Panc1 (cell line): ENCODE results near the gene CPT1B. TPM values are rescaled to one million over a fixed set of nuclear protein-coding genes. Genes with fewer than 3 reads are reported as not detected.

Experiments
- ATAC-seq: fragments of 200-7000 bp; cut with Tn5 transposase; 2 replicates; pipeline ENCODE4 v1.9.1; 2020; ENCODE audit warnings: mild to moderate bottlenecking, moderate library complexity
- BruUV-seq: library from RNA; stranded (reverse); fragments of 400-500 nt; replicated peaks from 2 replicates; lab custom pipeline; 2021; lab: Mats Ljungman, UMichigan
- CTCF ChIA-PET: fragments of 300-600 bp; sonication (Branson Sonifier 250); formaldehyde crosslinking; loops from one replicate; lab custom pipeline; 2022; ENCODE audit warnings: antibody characterized with exemption; lab: Charles Lee
- POLR2A ChIA-PET: fragments of 300-600 bp; sonication (Branson Sonifier 250); formaldehyde crosslinking; loops from one replicate; lab custom pipeline; 2022; ENCODE audit warnings: antibody characterized with exemption; lab: Charles Lee
- DNase-seq: peaks from one replicate; pipeline ENCODE4 v3.0.0-alpha.2; 2010; ENCODE audit warnings: low read depth, low spot score
- H3K27ac ChIP-seq: 2 replicates; pipeline ENCODE4 v1.5.1; 2011; ENCODE audit warnings: mild to moderate bottlenecking, low read length, inconsistent platforms
- H3K27me3 ChIP-seq: fragments of 200-500 bp; sonication (Bioruptor generic); 2 replicates; pipeline ENCODE4 v1.6.0; 2014; ENCODE audit warnings: low read length, inconsistent platforms; ENCODE audit not compliant: control insufficient read depth, insufficient read depth
- H3K36me3 ChIP-seq: fragments of 200-500 bp; sonication (Bioruptor generic); 2 replicates; pipeline ENCODE4 v1.5.1; 2014; ENCODE audit warnings: inconsistent platforms, mild to moderate bottlenecking, low read length, moderate library complexity; ENCODE audit not compliant: control insufficient read depth, insufficient read depth
- H3K4me1 ChIP-seq: 2 replicates; pipeline ENCODE4 v1.5.1; 2011; ENCODE audit warnings: inconsistent platforms, mild to moderate bottlenecking, low read length, moderate library complexity; ENCODE audit not compliant: control insufficient read depth, insufficient read depth
- H3K4me3 ChIP-seq, 2 experiments: 2 replicates each; pipeline ENCODE4 v1.5.1; 2011 to 2012; ENCODE audit warnings: low read depth in 2 of 2, low read length in 2 of 2, mild to moderate bottlenecking in 2 of 2, inconsistent platforms in 1 of 2, moderate library complexity in 1 of 2
- H3K9me3 ChIP-seq: fragments of 200-500 bp; sonication (Bioruptor generic); 2 replicates; pipeline ENCODE4 v1.5.1; 2014; ENCODE audit warnings: low read depth, mild to moderate bottlenecking, inconsistent platforms, low read length, moderate library complexity; ENCODE audit not compliant: control insufficient read depth, insufficient read depth
- POLR2AphosphoS5 ChIP-seq: IDR thresholded peaks from 2 replicates; pipeline ENCODE4 v1.6.1; 2012; ENCODE audit warnings: mild to moderate bottlenecking, low read depth, low read length, moderate library complexity
- SIN3A ChIP-seq: IDR thresholded peaks from 2 replicates; pipeline ENCODE4 v1.6.1; 2012; ENCODE audit warnings: low read depth, mild to moderate bottlenecking, low read length, moderate library complexity, borderline replicate concordance; ENCODE audit not compliant: insufficient read depth
- TCF7L2 ChIP-seq: IDR thresholded peaks from 2 replicates; pipeline ENCODE4 v1.6.1; 2011; ENCODE audit warnings: mild to moderate bottlenecking, low read depth, low read length, inconsistent platforms
- in situ Hi-C: cut with HindIII; loops from 2 replicates; pipeline ENCODE4 v1.10.0; 2016; ENCODE audit warnings: low sequenced_read_pairs, low pct_unique_long_range_greater_than_20kb
- intact Hi-C: fragments of 100-400 bp; cut with micrococcal nuclease; formaldehyde crosslinking; loops from one replicate; pipeline ENCODE4 v1.10.0; 2022; ENCODE audit not compliant: unreplicated experiment
- total RNA-seq: library from RNA; stranded (reverse); gene quantifications from one replicate; pipeline ENCODE4 v1.2.1, GENCODE V29; 2021; ENCODE audit not compliant: unreplicated experiment
- TF ChIP-seq, protein P1 (sequence below), 2 experiments: IDR thresholded peaks; 2 replicates each; pipeline ENCODE4 v1.6.1; 2011 to 2012; ENCODE audit warnings: low read depth in 2 of 2, control low read depth in 1 of 2, low read length in 1 of 2, mild to moderate bottlenecking in 1 of 2, moderate library complexity in 1 of 2; ENCODE audit not compliant: insufficient read depth in 1 of 2
- TF ChIP-seq, protein P2 (sequence below): fragments of 450-650 bp; IDR thresholded peaks from 2 replicates; pipeline ENCODE4 v1.5.1; 2017; ENCODE audit warnings: mild to moderate bottlenecking

The CPT1B gene
- total RNA-seq, 1 experiment from 2014 or later, result 18.4 TPM

DNA sequence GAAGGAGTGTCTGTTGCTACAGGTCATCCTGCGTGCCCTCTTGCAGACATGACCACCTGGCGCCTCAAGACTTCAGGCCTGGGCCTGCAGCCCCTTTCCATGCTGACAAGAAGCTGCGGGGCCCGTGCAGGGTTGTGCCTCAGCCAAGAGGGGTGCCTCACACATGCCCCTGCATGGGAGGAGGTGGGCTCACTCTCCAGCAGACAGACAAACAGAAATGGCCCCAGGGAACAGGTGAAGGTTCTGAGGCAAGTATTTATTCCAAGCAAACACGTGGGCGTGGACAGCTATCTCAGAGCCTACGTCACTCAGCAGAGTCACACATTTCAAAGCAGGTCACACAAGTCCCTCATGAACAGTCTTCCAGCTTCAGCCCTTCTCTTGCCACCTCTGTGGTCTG is 9.6 kb downstream of the CPT1B start:
- TF ChIP-seq TCF7L2 (no peak), SIN3A (no peak), POLR2AphosphoS5 (no peak)
- TF ChIP-seq, protein P1, sequence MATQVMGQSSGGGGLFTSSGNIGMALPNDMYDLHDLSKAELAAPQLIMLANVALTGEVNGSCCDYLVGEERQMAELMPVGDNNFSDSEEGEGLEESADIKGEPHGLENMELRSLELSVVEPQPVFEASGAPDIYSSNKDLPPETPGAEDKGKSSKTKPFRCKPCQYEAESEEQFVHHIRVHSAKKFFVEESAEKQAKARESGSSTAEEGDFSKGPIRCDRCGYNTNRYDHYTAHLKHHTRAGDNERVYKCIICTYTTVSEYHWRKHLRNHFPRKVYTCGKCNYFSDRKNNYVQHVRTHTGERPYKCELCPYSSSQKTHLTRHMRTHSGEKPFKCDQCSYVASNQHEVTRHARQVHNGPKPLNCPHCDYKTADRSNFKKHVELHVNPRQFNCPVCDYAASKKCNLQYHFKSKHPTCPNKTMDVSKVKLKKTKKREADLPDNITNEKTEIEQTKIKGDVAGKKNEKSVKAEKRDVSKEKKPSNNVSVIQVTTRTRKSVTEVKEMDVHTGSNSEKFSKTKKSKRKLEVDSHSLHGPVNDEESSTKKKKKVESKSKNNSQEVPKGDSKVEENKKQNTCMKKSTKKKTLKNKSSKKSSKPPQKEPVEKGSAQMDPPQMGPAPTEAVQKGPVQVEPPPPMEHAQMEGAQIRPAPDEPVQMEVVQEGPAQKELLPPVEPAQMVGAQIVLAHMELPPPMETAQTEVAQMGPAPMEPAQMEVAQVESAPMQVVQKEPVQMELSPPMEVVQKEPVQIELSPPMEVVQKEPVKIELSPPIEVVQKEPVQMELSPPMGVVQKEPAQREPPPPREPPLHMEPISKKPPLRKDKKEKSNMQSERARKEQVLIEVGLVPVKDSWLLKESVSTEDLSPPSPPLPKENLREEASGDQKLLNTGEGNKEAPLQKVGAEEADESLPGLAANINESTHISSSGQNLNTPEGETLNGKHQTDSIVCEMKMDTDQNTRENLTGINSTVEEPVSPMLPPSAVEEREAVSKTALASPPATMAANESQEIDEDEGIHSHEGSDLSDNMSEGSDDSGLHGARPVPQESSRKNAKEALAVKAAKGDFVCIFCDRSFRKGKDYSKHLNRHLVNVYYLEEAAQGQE (IDR thresholded peaks at IDR 0.05; ENCODE audit: insufficient read depth in 1 of 2, low read depth in 2 of 2, low read length in 1 of 2), result no peak
- TF ChIP-seq, protein P2, sequence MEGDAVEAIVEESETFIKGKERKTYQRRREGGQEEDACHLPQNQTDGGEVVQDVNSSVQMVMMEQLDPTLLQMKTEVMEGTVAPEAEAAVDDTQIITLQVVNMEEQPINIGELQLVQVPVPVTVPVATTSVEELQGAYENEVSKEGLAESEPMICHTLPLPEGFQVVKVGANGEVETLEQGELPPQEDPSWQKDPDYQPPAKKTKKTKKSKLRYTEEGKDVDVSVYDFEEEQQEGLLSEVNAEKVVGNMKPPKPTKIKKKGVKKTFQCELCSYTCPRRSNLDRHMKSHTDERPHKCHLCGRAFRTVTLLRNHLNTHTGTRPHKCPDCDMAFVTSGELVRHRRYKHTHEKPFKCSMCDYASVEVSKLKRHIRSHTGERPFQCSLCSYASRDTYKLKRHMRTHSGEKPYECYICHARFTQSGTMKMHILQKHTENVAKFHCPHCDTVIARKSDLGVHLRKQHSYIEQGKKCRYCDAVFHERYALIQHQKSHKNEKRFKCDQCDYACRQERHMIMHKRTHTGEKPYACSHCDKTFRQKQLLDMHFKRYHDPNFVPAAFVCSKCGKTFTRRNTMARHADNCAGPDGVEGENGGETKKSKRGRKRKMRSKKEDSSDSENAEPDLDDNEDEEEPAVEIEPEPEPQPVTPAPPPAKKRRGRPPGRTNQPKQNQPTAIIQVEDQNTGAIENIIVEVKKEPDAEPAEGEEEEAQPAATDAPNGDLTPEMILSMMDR, result no peak
- CTCF ChIA-PET, result interaction anchor here (0.6 kb wide), 1 partner anchor 639 kb away, joined by 3 read pairs; no protein-coding TSS in a partner anchor
- no peaks in the 10 kb centered on the region for H3K27me3 ChIP-seq
- POLR2A ChIA-PET, result no interaction called here
- H3K36me3 ChIP-seq, result no peaks in the 10 kb centered on the region
- no peak overlapping the region for H3K4me3 ChIP-seq
- BruUV-seq, result no TSS peak
- 0 out of 2 replicates have a peak, but pooled peaks cover 2% of the 10 kb centered on the region for H3K4me1 ChIP-seq
- no peak for ATAC-seq
- H3K27ac ChIP-seq, result no peak overlapping the region
- DNase-seq, result no peak
- intact Hi-C loops, result no loop called here
- no peaks in the 10 kb centered on the region for H3K9me3 ChIP-seq
- in situ Hi-C loops, result no loop called here

DNA sequence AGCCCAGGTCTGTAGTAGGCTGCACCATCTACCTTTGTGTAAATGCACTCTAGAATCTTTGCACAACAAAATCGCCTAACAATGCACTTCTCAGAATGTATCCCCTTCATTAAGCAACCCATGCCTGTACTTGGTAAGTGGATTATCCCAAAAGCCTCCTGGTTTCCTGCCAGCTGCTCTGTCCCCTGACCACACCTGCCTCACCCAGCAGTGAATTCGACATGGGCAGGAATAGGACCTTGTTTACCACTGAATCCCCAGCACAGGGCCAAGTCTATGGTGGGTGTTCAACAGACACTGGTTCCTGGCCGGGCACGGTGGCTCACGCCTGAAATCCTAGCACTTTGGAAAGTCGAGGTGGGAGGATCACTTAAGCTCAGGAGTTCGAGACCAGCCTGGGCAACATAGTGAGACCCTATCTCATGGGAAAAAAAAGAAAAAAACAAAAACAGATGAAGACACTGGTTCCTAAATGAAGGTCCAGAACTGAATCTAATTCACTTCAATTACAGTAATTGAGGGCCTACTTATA is 10.4 kb downstream of the CPT1B start:
- 0 out of 2 replicates have a peak, but pooled peaks cover 4% of the 10 kb centered on the region for H3K4me1 ChIP-seq
- H3K9me3 ChIP-seq, result no peaks in the 10 kb centered on the region
- ATAC-seq (no peak), DNase-seq (no peak)
- H3K36me3 ChIP-seq, result no peaks in the 10 kb centered on the region
- H3K4me3 ChIP-seq, result no peak overlapping the region
- no TSS peak for BruUV-seq
- ChIA-PET CTCF (no interaction called here), POLR2A (no interaction called here)
- in situ Hi-C loops (no loop called here), intact Hi-C loops (no loop called here)
- no peaks in the 10 kb centered on the region for H3K27me3 ChIP-seq
- TF ChIP-seq, protein P1 (IDR thresholded peaks at IDR 0.05; ENCODE audit: insufficient read depth in 1 of 2, low read depth in 2 of 2, low read length in 1 of 2), result no peak
- TF ChIP-seq SIN3A (no peak), TCF7L2 (no peak)
- H3K27ac ChIP-seq, result no peak overlapping the region
